ENCODE measurements around the gene ULK4.

The ULK4 gene

GRCh38 chr3:41265011-41265545, 696.8 kb downstream of the ULK4 start:
- H3K27ac ChIP-seq, result no peak overlapping the region
- no peaks in the 10 kb centered on the region for H3K27me3 ChIP-seq
- no peak for TF ChIP-seq CTCF (IDR thresholded peaks at IDR 0.05)
- no peaks in the 10 kb centered on the region for H3K4me1 ChIP-seq (ENCODE audit: control insufficient read depth in 1 of 2, insufficient read depth in 1 of 2, low read depth in 1 of 2, low read length in 1 of 2)
- no peaks in the 10 kb centered on the region for H3K36me3 ChIP-seq
- H3K4me3 ChIP-seq (ENCODE audit: low read depth in 1 of 2, low read length in 1 of 2), result no peak overlapping the region
- H3K9me3 ChIP-seq, result no peaks in the 10 kb centered on the region

- no peaks in the 10 kb centered on the region for H3K27me3 ChIP-seq
- H3K9me3 ChIP-seq, result no peaks in the 10 kb centered on the region
- no peak overlapping the region for H3K4me3 ChIP-seq (ENCODE audit: low read depth in 1 of 2, low read length in 1 of 2)
- no peaks in the 10 kb centered on the region for H3K4me1 ChIP-seq (ENCODE audit: control insufficient read depth in 1 of 2, insufficient read depth in 1 of 2, low read depth in 1 of 2, low read length in 1 of 2)
- no peaks in the 10 kb centered on the region for H3K36me3 ChIP-seq
- no peak overlapping the region for H3K27ac ChIP-seq
- no peak for TF ChIP-seq CTCF (IDR thresholded peaks at IDR 0.05)
Observed at GRCh38 chr3:41260063-41260450, 701.8 kb downstream of the ULK4 start.

GRCh38 chr3:41259449-41260062, 702.3 kb downstream of the ULK4 start:
- no peaks in the 10 kb centered on the region for H3K4me1 ChIP-seq (ENCODE audit: control insufficient read depth in 1 of 2, insufficient read depth in 1 of 2, low read depth in 1 of 2, low read length in 1 of 2)
- no peaks in the 10 kb centered on the region for H3K36me3 ChIP-seq
- H3K9me3 ChIP-seq, result no peaks in the 10 kb centered on the region
- no peak overlapping the region for H3K4me3 ChIP-seq (ENCODE audit: low read depth in 1 of 2, low read length in 1 of 2)
- H3K27ac ChIP-seq, result no peak overlapping the region
- no peaks in the 10 kb centered on the region for H3K27me3 ChIP-seq
- TF ChIP-seq CTCF (IDR thresholded peaks at IDR 0.05), result no peak

- H3K4me3 ChIP-seq (ENCODE audit: low read depth in 1 of 2, low read length in 1 of 2), result no peak overlapping the region
Observed at GRCh38 chr3:41258239-41258800, 703.6 kb downstream of the ULK4 start.

GRCh38 chr3:41251593-41251992, 710.3 kb downstream of the ULK4 start:
- H3K4me3 ChIP-seq (ENCODE audit: low read depth in 1 of 2, low read length in 1 of 2), result no peak overlapping the region
- no peak for TF ChIP-seq CTCF (IDR thresholded peaks at IDR 0.05)

More at GRCh38 chr3:41258239-41258800, 703.6 kb downstream of the ULK4 start:
- no peaks in the 10 kb centered on the region for H3K27me3 ChIP-seq
- no peaks in the 10 kb centered on the region for H3K9me3 ChIP-seq
- no peaks in the 10 kb centered on the region for H3K4me1 ChIP-seq (ENCODE audit: control insufficient read depth in 1 of 2, insufficient read depth in 1 of 2, low read depth in 1 of 2, low read length in 1 of 2)
- TF ChIP-seq CTCF (IDR thresholded peaks at IDR 0.05), result no peak
- no peak overlapping the region for H3K27ac ChIP-seq
- no peaks in the 10 kb centered on the region for H3K36me3 ChIP-seq

More at GRCh38 chr3:41251593-41251992, 710.3 kb downstream of the ULK4 start:
- Histone ChIP-seq H3K4me1 (ENCODE audit: control insufficient read depth in 1 of 2, insufficient read depth in 1 of 2, low read depth in 1 of 2, low read length in 1 of 2) (no peaks in the 10 kb centered on the region), H3K27me3 (no peaks in the 10 kb centered on the region), H3K36me3 (peaks cover under 1% of the 10 kb centered on the region), H3K9me3 (no peaks in the 10 kb centered on the region), H3K27ac (no peak overlapping the region)

Data from neutrophil (primary cell).